ENCODE measurements around the gene KCNG4.
A peak's percentile ranks its signal among the peaks of the same experiment; 100 is the strongest.

Gene KCNG4

DNA sequence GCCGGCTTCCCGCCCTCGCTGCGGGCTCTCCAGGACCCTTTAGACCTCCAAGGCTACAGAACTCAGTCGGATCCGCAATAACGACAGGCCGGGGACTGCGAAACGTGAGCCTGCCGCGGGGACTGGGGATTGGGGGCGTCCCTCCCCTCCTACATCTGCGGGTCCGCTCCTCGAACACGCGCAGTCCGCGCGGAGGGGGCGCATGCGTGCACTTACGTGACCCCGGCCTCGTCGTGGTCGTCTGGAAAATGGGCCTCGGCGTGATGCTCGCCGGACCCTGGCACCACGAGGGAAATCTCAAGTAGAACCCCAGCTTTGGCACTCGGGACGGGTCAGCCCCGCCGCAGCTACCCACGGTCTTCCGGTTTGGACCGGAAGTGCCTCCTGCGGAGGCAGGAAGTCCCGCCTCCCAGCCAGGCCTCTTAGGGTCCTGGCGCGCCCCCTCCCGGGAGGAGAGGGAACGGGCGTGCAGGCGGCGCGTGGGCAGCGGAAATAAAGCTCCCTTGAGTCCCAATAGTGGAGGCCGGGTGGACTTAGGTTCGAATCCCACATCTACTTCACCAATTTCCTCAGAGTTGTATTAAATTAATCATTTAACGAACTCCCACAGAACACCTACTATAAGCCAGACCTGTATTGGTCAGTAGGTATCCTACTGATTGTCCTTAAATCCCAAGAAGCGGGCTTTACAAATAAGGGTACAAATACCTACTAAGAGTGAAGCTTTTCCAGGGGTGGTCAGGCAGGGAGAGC lies 53.0 kb downstream of the KCNG4 start, which contains the start of gene TAF1C (continued):
- TF ChIP-seq, protein P1, sequence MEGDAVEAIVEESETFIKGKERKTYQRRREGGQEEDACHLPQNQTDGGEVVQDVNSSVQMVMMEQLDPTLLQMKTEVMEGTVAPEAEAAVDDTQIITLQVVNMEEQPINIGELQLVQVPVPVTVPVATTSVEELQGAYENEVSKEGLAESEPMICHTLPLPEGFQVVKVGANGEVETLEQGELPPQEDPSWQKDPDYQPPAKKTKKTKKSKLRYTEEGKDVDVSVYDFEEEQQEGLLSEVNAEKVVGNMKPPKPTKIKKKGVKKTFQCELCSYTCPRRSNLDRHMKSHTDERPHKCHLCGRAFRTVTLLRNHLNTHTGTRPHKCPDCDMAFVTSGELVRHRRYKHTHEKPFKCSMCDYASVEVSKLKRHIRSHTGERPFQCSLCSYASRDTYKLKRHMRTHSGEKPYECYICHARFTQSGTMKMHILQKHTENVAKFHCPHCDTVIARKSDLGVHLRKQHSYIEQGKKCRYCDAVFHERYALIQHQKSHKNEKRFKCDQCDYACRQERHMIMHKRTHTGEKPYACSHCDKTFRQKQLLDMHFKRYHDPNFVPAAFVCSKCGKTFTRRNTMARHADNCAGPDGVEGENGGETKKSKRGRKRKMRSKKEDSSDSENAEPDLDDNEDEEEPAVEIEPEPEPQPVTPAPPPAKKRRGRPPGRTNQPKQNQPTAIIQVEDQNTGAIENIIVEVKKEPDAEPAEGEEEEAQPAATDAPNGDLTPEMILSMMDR (tag by site-specific recombination; IDR thresholded peaks at IDR 0.05): peak; percentile 94
- TF ChIP-seq ZFP69B (tag by site-specific recombination; IDR thresholded peaks at IDR 0.05) (no peak), ZNF654 (tag by site-specific recombination; IDR thresholded peaks at IDR 0.05; ENCODE audit: low read depth) (peak; percentile 56), OSR2 (tag by site-specific recombination; IDR thresholded peaks at IDR 0.05) (no peak), ZNF133 (tag by site-specific recombination; IDR thresholded peaks at IDR 0.05) (no peak), ZNF24 (tag by site-specific recombination; IDR thresholded peaks at IDR 0.05) (no peak), ZNF311 (tag by site-specific recombination; IDR thresholded peaks at IDR 0.05; ENCODE audit: borderline replicate concordance) (no peak), ZSCAN30 (tag by site-specific recombination; IDR thresholded peaks at IDR 0.05) (no peak), ZNF354C (tag by site-specific recombination; IDR thresholded peaks at IDR 0.05; ENCODE audit: borderline replicate concordance, low read depth) (no peak), ZNF175 (tag by site-specific recombination; IDR thresholded peaks at IDR 0.05) (no peak), ZNF335 (tag by site-specific recombination; conservative IDR thresholded peaks at IDR 0.05) (peak; percentile 90), EGR2 (tag by site-specific recombination; IDR thresholded peaks at IDR 0.05; ENCODE audit: low read depth) (peak; percentile 80), SCRT2 (tag by site-specific recombination; IDR thresholded peaks at IDR 0.05) (no peak), ZNF621 (tag by site-specific recombination; IDR thresholded peaks at IDR 0.05) (no peak), ZIC2 (tag by site-specific recombination; IDR thresholded peaks at IDR 0.05) (0 out of 2 replicates have a peak, but pooled peaks have one; percentile 13), ZNF155 (tag by site-specific recombination; IDR thresholded peaks at IDR 0.05) (no peak), ZNF544 (tag by site-specific recombination; IDR thresholded peaks at IDR 0.05) (no peak), ZNF555 (tag by site-specific recombination; conservative IDR thresholded peaks at IDR 0.05) (no peak)
- TF ChIP-seq, protein P2, sequence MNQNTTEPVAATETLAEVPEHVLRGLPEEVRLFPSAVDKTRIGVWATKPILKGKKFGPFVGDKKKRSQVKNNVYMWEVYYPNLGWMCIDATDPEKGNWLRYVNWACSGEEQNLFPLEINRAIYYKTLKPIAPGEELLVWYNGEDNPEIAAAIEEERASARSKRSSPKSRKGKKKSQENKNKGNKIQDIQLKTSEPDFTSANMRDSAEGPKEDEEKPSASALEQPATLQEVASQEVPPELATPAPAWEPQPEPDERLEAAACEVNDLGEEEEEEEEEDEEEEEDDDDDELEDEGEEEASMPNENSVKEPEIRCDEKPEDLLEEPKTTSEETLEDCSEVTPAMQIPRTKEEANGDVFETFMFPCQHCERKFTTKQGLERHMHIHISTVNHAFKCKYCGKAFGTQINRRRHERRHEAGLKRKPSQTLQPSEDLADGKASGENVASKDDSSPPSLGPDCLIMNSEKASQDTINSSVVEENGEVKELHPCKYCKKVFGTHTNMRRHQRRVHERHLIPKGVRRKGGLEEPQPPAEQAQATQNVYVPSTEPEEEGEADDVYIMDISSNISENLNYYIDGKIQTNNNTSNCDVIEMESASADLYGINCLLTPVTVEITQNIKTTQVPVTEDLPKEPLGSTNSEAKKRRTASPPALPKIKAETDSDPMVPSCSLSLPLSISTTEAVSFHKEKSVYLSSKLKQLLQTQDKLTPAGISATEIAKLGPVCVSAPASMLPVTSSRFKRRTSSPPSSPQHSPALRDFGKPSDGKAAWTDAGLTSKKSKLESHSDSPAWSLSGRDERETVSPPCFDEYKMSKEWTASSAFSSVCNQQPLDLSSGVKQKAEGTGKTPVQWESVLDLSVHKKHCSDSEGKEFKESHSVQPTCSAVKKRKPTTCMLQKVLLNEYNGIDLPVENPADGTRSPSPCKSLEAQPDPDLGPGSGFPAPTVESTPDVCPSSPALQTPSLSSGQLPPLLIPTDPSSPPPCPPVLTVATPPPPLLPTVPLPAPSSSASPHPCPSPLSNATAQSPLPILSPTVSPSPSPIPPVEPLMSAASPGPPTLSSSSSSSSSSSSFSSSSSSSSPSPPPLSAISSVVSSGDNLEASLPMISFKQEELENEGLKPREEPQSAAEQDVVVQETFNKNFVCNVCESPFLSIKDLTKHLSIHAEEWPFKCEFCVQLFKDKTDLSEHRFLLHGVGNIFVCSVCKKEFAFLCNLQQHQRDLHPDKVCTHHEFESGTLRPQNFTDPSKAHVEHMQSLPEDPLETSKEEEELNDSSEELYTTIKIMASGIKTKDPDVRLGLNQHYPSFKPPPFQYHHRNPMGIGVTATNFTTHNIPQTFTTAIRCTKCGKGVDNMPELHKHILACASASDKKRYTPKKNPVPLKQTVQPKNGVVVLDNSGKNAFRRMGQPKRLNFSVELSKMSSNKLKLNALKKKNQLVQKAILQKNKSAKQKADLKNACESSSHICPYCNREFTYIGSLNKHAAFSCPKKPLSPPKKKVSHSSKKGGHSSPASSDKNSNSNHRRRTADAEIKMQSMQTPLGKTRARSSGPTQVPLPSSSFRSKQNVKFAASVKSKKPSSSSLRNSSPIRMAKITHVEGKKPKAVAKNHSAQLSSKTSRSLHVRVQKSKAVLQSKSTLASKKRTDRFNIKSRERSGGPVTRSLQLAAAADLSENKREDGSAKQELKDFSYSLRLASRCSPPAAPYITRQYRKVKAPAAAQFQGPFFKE (tag by site-specific recombination; IDR thresholded peaks at IDR 0.05; ENCODE audit: borderline replicate concordance): no peak
- TF ChIP-seq, protein P3, sequence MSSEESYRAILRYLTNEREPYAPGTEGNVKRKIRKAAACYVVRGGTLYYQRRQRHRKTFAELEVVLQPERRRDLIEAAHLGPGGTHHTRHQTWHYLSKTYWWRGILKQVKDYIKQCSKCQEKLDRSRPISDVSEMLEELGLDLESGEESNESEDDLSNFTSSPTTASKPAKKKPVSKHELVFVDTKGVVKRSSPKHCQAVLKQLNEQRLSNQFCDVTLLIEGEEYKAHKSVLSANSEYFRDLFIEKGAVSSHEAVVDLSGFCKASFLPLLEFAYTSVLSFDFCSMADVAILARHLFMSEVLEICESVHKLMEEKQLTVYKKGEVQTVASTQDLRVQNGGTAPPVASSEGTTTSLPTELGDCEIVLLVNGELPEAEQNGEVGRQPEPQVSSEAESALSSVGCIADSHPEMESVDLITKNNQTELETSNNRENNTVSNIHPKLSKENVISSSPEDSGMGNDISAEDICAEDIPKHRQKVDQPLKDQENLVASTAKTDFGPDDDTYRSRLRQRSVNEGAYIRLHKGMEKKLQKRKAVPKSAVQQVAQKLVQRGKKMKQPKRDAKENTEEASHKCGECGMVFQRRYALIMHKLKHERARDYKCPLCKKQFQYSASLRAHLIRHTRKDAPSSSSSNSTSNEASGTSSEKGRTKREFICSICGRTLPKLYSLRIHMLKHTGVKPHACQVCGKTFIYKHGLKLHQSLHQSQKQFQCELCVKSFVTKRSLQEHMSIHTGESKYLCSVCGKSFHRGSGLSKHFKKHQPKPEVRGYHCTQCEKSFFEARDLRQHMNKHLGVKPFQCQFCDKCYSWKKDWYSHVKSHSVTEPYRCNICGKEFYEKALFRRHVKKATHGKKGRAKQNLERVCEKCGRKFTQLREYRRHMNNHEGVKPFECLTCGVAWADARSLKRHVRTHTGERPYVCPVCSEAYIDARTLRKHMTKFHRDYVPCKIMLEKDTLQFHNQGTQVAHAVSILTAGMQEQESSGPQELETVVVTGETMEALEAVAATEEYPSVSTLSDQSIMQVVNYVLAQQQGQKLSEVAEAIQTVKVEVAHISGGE (tag by site-specific recombination; conservative IDR thresholded peaks at IDR 0.05; ENCODE audit: low read depth): peak; percentile 89
- TF ChIP-seq, protein P4, sequence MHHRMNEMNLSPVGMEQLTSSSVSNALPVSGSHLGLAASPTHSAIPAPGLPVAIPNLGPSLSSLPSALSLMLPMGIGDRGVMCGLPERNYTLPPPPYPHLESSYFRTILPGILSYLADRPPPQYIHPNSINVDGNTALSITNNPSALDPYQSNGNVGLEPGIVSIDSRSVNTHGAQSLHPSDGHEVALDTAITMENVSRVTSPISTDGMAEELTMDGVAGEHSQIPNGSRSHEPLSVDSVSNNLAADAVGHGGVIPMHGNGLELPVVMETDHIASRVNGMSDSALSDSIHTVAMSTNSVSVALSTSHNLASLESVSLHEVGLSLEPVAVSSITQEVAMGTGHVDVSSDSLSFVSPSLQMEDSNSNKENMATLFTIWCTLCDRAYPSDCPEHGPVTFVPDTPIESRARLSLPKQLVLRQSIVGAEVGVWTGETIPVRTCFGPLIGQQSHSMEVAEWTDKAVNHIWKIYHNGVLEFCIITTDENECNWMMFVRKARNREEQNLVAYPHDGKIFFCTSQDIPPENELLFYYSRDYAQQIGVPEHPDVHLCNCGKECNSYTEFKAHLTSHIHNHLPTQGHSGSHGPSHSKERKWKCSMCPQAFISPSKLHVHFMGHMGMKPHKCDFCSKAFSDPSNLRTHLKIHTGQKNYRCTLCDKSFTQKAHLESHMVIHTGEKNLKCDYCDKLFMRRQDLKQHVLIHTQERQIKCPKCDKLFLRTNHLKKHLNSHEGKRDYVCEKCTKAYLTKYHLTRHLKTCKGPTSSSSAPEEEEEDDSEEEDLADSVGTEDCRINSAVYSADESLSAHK (tag by site-specific recombination; IDR thresholded peaks at IDR 0.05): no peak
- TF ChIP-seq, protein P5, sequence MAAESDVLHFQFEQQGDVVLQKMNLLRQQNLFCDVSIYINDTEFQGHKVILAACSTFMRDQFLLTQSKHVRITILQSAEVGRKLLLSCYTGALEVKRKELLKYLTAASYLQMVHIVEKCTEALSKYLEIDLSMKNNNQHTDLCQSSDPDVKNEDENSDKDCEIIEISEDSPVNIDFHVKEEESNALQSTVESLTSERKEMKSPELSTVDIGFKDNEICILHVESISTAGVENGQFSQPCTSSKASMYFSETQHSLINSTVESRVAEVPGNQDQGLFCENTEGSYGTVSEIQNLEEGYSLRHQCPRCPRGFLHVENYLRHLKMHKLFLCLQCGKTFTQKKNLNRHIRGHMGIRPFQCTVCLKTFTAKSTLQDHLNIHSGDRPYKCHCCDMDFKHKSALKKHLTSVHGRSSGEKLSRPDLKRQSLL (tag by site-specific recombination; IDR thresholded peaks at IDR 0.05): no peak
- TF ChIP-seq, protein P6, sequence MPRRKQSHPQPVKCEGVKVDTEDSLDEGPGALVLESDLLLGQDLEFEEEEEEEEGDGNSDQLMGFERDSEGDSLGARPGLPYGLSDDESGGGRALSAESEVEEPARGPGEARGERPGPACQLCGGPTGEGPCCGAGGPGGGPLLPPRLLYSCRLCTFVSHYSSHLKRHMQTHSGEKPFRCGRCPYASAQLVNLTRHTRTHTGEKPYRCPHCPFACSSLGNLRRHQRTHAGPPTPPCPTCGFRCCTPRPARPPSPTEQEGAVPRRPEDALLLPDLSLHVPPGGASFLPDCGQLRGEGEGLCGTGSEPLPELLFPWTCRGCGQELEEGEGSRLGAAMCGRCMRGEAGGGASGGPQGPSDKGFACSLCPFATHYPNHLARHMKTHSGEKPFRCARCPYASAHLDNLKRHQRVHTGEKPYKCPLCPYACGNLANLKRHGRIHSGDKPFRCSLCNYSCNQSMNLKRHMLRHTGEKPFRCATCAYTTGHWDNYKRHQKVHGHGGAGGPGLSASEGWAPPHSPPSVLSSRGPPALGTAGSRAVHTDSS (tag by site-specific recombination; IDR thresholded peaks at IDR 0.05): no peak

Data from HEK293 (cell line).